ENCODE data around the gene ARL6IP4.
"Not testable (repeated sequence)": the region's sequence is repeated elsewhere in the genome, so short reads cannot be mapped to it uniquely, and the experiment has no call there.

The ARL6IP4 gene

GRCh38 chr12:123013185-123014095 lies 33.0 kb downstream of the ARL6IP4 start:
- no peak for DNase-seq

- DNase-seq, result not testable (repeated sequence)
Observed at GRCh38 chr12:123014473-123014872, 34.0 kb downstream of the ARL6IP4 start.

DNA sequence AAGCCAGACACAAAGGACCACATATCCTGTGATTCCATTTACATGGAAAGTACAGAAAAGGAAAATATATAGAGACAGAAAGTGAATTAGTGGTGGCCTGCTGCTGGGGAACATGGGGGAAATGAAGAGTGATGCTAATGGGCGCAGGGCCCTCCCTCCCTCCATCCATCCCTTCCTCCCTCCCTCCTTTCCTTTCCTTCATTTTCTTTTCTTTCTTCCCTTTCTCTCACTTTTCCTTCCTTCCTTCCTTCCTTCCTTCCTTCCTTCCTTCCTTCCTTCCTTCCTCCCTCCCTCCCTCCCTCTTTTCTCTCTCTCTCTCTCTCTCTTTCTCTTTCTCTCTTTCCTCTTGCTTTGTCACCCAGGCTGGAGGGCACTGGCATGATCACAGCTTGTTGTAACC lies 37.3 kb downstream of the ARL6IP4 start:
- no peak for DNase-seq

GRCh38 chr12:123019841-123020138 lies 39.3 kb downstream of the ARL6IP4 start:
- no peak for DNase-seq

DNA sequence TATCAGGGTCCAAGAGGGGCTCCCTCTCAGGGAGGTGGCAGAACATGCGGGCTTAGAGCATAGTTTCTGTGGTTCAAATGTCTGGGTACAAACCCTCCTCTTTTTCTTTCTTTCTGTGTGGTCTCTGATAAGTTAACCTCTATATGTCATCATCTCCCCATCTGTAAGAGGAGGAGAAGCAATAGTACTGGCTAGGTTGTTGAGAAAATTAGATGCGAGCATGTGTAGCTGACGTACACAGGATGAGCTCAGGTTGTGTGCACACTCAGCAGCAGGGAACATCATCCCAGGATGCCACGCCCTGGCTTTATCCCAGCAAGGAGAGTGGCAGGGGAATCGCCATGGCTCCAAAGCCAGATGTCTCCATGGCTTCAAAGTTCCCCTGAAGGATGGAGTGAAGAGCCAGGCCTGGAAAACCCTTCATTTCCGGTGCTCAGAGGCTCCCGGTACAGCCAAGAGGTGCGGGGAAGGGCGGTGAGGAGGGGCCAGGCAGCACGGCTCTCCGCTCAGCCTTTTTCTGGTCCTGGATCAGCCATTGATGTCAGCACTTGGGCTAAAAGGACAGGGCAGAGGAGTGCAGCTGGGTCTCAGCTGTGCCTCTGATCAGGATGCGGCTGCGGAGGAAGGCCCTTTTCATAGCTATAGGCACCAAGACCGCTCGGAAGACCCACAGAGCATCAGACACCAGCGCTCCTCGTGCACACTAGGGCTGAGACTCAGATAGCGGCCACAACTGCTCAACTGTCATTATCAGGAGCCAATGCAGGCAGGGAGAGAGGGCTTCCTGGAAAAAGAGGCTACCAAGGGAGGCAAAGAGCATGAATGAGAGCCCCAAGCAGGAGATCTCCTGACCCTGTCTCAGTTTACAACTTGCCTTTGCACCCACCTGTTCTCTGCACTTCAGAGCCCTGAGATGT lies 41.5 kb downstream of the ARL6IP4 start:
- no peak for DNase-seq

GRCh38 chr12:123022846-123023245 lies 42.4 kb downstream of the ARL6IP4 start:
- DNase-seq, result no peak

GRCh38 chr12:123024819-123025391 lies 44.4 kb downstream of the ARL6IP4 start:
- no peak for DNase-seq

GRCh38 chr12:123026094-123026853 lies 45.8 kb downstream of the ARL6IP4 start:
- DNase-seq, result no peak

DNA sequence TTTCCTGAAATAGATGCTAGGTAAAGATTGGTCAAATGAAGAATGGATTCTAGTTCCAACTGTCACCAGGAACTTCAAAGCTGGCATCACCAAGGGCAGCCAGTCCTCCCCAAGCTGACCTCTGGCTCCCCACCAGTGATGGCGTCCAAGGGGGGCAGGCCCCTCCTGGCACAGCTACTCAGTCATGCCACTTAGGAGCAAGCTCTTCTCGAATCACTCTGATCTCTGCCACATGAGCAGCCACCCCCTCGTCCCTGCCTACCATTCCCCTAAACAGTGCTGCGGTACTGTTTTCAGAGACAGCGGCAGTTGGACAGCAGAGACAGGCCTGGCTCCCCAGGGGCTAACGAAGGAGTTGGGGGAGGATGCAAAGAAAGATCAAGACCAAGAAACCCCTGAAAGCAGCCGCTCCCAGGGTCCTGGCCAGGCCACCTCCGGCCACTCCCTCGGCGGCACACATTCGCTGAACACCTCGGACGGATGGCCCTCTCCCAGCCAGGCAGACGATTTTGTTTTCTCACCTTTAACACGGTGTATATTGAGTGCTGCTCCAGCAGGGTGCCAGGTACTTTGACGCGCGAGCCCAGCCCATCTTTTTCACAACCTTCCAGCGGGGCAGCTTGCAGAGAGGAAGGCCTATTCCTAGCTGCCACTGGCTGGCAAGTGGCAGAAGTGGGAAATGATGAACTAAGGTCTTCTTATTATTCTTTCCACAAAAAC lies 47.4 kb downstream of the ARL6IP4 start:
- DNase-seq, result no peak

DNA sequence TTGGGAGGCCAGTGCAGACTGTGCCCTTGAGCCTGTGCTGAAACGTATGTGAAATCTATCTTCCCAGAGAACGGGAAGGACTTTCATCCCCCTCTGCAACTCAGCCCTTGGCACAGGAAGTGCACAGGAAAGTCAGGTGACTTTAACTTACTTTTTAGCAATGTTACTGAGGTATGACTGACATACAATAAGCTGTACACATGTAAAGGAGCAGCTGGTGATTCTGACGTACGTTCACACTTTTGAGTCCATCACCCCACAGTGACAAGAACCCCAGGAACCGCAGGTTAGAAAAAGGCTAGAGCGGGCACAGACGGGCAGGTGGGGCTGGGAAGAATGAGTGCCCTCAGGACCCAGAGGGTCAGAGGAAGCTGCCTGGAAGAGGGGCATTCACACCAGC lies 48.0 kb downstream of the ARL6IP4 start:
- no peak for DNase-seq

- no peak for DNase-seq
Observed at GRCh38 chr12:123029550-123029949, 49.1 kb downstream of the ARL6IP4 start.

GRCh38 chr12:123030686-123031085 lies 50.2 kb downstream of the ARL6IP4 start:
- DNase-seq, result no peak

GRCh38 chr12:123031171-123031845 lies 50.8 kb downstream of the ARL6IP4 start:
- DNase-seq, result no peak

Measured in SHP77 (cell line).